CD4-positive, alpha-beta T cell (primary cell): Measurements from ENCODE around the gene SMOC1. TPM values are rescaled to one million over a fixed set of nuclear protein-coding genes. Genes with fewer than 3 reads are reported as not detected.

Experiments
- ATAC-seq: fragments of 200-7000 bp; cut with Tn5 transposase; one replicate; pipeline ENCODE4 v1.10.0; 2022; ENCODE audit warnings: mild to moderate bottlenecking; ENCODE audit not compliant: poor library complexity
- CTCF ChIA-PET: fragments of 350-600 bp; sonication (Branson Sonifier 250); formaldehyde crosslinking; loops from one replicate; lab custom pipeline; 2021; ENCODE audit warnings: antibody characterized with exemption, inconsistent platforms; lab: Charles Lee
- POLR2A ChIA-PET: fragments of 350-600 bp; sonication (Branson Sonifier 250); formaldehyde crosslinking; loops from one replicate; lab custom pipeline; 2021; ENCODE audit warnings: antibody characterized with exemption, inconsistent platforms; lab: Charles Lee
- DNase-seq, 14 experiments: peaks; one replicate each; pipeline ENCODE4 v3.0.0-alpha.2; 2013 to 2020; ENCODE audit warnings: mixed read lengths in 2 of 14
- H3K27ac ChIP-seq, 2 donors: one replicate each; pipeline versions ENCODE4 v1.5.1 to v1.7.0; 2013; ENCODE audit warnings: low read length in 2 of 2, low read depth in 1 of 2, mild to moderate bottlenecking in 1 of 2
- H3K27me3 ChIP-seq, 2 experiments: 1 replicate in 1 of 2; 2 replicates in 1 of 2; pipeline versions ENCODE4 v1.6.1 to v1.7.0; 2013; ENCODE audit warnings: low read length in 2 of 2, control low read depth in 1 of 2, mild to moderate bottlenecking in 1 of 2, moderate library complexity in 1 of 2; ENCODE audit not compliant: insufficient read depth in 2 of 2, control insufficient read depth in 1 of 2
- H3K36me3 ChIP-seq: one replicate; pipeline ENCODE4 v1.6.1; 2013; ENCODE audit warnings: low read length, control low read depth; ENCODE audit not compliant: insufficient read depth
- H3K4me1 ChIP-seq: one replicate; pipeline ENCODE4 v1.6.1; 2013; ENCODE audit warnings: low read length, control low read depth; ENCODE audit not compliant: insufficient read depth
- H3K4me3 ChIP-seq: one replicate; pipeline ENCODE4 v1.5.1; 2013; ENCODE audit warnings: mild to moderate bottlenecking, low read length, moderate library complexity
- H3K9me3 ChIP-seq, 2 experiments: 1 replicate in 1 of 2; 2 replicates in 1 of 2; pipeline versions ENCODE4 v1.6.1 to v1.7.0; 2013; ENCODE audit warnings: low read length in 2 of 2, mild to moderate bottlenecking in 2 of 2, control low read depth in 1 of 2, moderate library complexity in 1 of 2; ENCODE audit not compliant: control insufficient read depth in 1 of 2, insufficient read depth in 1 of 2
- H3K27ac Mint-ChIP-seq: one replicate; pipeline ENCODE4 v1.8.0; 2020; ENCODE audit warnings: mixed read lengths
- H3K27me3 Mint-ChIP-seq: one replicate; pipeline ENCODE4 v1.8.0; 2021; ENCODE audit warnings: mixed read lengths
- H3K36me3 Mint-ChIP-seq: one replicate; pipeline ENCODE4 v1.8.0; 2021; ENCODE audit warnings: low read depth, mixed read lengths
- H3K4me1 Mint-ChIP-seq: one replicate; pipeline ENCODE4 v1.8.0; 2021; ENCODE audit warnings: low read depth, mixed read lengths
- H3K4me3 Mint-ChIP-seq: one replicate; pipeline ENCODE4 v1.8.0; 2020; ENCODE audit warnings: mild to moderate bottlenecking, mixed read lengths
- H3K9me3 Mint-ChIP-seq: one replicate; pipeline ENCODE4 v1.8.0; 2020; ENCODE audit warnings: mixed read lengths
- intact Hi-C, 2 experiments: fragments of 100-400 bp; cut with DNase I in 1 of 2; cut with micrococcal nuclease in 1 of 2; formaldehyde crosslinking; loops; one replicate each; pipeline versions ENCODE4 v1.15.1 to v1.9.0; 2023 to 2025; cut with DNase I, micrococcal nuclease
- total RNA-seq, 174 experiments: library from RNA in 2 of 174; stranded (reverse) in 2 of 174; gene quantifications; one replicate each; pipeline ENCODE4 v1.2.3 and lab custom pipeline; 2021 to 2026
- TF ChIP-seq, protein P1 (sequence below): fragments of 200-600 bp; IDR thresholded peaks from one replicate; pipeline ENCODE4 v1.8.0; 2022; ENCODE audit warnings: antibody characterized with exemption, mild to moderate bottlenecking

Gene SMOC1
- total RNA-seq, 2 experiments from 2014 or later, result not detected

DNA sequence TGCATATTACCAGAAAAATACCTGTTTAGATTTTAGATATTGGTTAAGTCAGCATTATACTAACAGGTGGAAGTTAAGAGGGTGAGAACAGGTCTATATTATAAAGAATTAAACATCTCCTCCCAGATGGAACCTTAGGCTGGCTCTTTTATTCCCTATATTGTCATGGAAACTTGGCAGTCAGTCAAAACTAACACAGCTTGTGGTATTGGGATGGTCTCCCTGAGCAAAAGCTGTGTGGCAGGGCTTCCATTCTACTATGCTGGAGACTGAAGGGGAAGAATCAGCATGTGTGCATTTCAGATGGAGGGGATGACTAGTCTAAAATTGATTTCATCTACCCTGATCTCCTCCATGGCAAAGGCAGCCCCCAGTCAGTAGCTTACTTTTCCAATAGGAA lies 66.7 kb downstream of the SMOC1 start:
- Histone ChIP-seq H3K27me3 (peaks cover 0 to 10% of the 10 kb centered on the region in 2 experiments), H3K9me3 (peaks cover 6 to 13% of the 10 kb centered on the region in 2 experiments), H3K4me1 (no peaks in the 10 kb centered on the region), H3K4me3 (no peak overlapping the region), H3K27ac (no peak overlapping the region), H3K36me3 (no peaks in the 10 kb centered on the region)
- Mint-ChIP-seq H3K4me3 (no peak overlapping the region), H3K27ac (no peak overlapping the region), H3K27me3 (peaks cover 48% of the 10 kb centered on the region), H3K36me3 (no peaks in the 10 kb centered on the region), H3K4me1 (no peaks in the 10 kb centered on the region), H3K9me3 (peaks cover 9% of the 10 kb centered on the region)
- ChIA-PET POLR2A (no interaction called here), CTCF (no interaction called here)
- TF ChIP-seq, protein P1, sequence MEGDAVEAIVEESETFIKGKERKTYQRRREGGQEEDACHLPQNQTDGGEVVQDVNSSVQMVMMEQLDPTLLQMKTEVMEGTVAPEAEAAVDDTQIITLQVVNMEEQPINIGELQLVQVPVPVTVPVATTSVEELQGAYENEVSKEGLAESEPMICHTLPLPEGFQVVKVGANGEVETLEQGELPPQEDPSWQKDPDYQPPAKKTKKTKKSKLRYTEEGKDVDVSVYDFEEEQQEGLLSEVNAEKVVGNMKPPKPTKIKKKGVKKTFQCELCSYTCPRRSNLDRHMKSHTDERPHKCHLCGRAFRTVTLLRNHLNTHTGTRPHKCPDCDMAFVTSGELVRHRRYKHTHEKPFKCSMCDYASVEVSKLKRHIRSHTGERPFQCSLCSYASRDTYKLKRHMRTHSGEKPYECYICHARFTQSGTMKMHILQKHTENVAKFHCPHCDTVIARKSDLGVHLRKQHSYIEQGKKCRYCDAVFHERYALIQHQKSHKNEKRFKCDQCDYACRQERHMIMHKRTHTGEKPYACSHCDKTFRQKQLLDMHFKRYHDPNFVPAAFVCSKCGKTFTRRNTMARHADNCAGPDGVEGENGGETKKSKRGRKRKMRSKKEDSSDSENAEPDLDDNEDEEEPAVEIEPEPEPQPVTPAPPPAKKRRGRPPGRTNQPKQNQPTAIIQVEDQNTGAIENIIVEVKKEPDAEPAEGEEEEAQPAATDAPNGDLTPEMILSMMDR, result no peak
- intact Hi-C loops, result no loop called here
- ATAC-seq, result no peak
- no peak for DNase-seq

DNA sequence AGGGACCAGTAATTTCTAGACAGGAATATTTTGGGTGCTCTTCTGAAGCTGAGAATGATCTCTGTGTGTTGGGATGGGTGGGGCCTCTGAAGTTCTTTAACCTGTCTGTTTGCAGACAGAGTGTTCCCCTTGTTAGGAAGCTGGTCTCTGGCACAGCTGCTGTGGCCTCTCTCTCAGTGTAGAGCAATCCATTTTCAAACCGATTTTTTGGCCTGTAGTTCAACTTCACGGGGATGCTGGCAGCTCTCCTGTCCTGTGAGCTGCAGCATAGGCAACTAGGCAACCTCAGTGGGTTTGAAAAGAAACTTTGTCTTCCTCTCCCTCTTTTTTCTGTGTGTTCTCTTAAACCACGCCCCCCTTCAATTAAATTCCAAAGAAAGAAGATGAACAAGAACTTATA lies 69.1 kb downstream of the SMOC1 start:
- no peak for ATAC-seq
- POLR2A ChIA-PET, result no interaction called here

DNA sequence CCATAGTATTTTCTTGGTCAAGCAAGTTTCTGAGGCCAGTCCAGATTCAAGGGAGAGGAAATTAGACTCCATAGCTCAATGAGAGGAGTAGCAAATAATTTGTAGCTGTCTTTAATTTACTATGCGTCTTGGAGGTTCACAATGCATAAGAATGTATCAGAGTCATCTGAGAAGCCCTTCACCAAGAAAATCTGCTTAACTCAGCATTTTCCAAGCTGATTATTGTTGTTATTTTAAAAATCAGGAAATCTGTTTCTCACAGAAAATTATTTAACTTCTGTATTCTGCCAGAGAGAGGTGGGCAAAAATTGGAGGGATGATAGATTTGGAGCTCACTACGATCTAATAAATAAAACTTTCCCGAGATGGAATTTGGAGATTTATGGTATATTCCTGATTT lies 72.0 kb downstream of the SMOC1 start:
- intact Hi-C loops, result no loop called here
- Mint-ChIP-seq H3K36me3 (no peaks in the 10 kb centered on the region), H3K4me3 (no peak overlapping the region), H3K27ac (no peak overlapping the region), H3K4me1 (no peaks in the 10 kb centered on the region), H3K27me3 (peaks cover 39% of the 10 kb centered on the region), H3K9me3 (peaks cover 4% of the 10 kb centered on the region)
- no peak overlapping the region for H3K4me3 ChIP-seq
- H3K27me3 ChIP-seq, result peaks cover 0 to 8% of the 10 kb centered on the region in 2 experiments
- POLR2A ChIA-PET, result no interaction called here
- no peak for ATAC-seq
- no peaks in the 10 kb centered on the region for H3K36me3 ChIP-seq
- no peaks in the 10 kb centered on the region for H3K4me1 ChIP-seq
- TF ChIP-seq, protein P1, result no peak
- H3K9me3 ChIP-seq, result no peaks in the 10 kb centered on the region
- no peak for DNase-seq
- CTCF ChIA-PET, result no interaction called here
- no peak overlapping the region for H3K27ac ChIP-seq

More for the DNA sequence above, 69.1 kb downstream of the SMOC1 start:
- Mint-ChIP-seq H3K4me3 (no peak overlapping the region), H3K36me3 (no peaks in the 10 kb centered on the region), H3K27me3 (peaks cover 33% of the 10 kb centered on the region), H3K4me1 (no peaks in the 10 kb centered on the region), H3K9me3 (peaks cover 10% of the 10 kb centered on the region), H3K27ac (no peak overlapping the region)
- no peak for DNase-seq
- CTCF ChIA-PET, result no interaction called here
- Histone ChIP-seq H3K4me3 (no peak overlapping the region), H3K27ac (no peak overlapping the region), H3K36me3 (no peaks in the 10 kb centered on the region), H3K4me1 (no peaks in the 10 kb centered on the region), H3K9me3 (peaks cover under 1 to 13% of the 10 kb centered on the region in 2 experiments), H3K27me3 (peaks cover 0 to 10% of the 10 kb centered on the region in 2 experiments)
- TF ChIP-seq, protein P1, result no peak
- intact Hi-C loops, result no loop called here
